Left lung (tissue), 10 donors: ENCODE results near the gene MYOZ2. TPM values are rescaled to one million over a fixed set of nuclear protein-coding genes. Genes with fewer than 3 reads are reported as not detected.

Experiments
- ATAC-seq: fragments of 200-7000 bp; cut with Tn5 transposase; one replicate; pipeline ENCODE4 v1.9.1; 2020; ENCODE audit warnings: moderate library complexity
- DNase-seq, 4 donors: peaks; one replicate each; pipeline ENCODE4 v3.0.0-alpha.2; 2013 to 2020
- H3K27ac ChIP-seq, 2 donors: fragments of 200-600 bp; sonication (generic) in 1 of 2; one replicate each; pipeline versions ENCODE4 v1.5.0 to v1.8.0; 2020 to 2021
- H3K27me3 ChIP-seq, 2 donors: fragments of 200-600 bp; sonication (generic) in 1 of 2; one replicate each; pipeline versions ENCODE4 v1.5.0 to v1.8.0; 2020 to 2021
- H3K36me3 ChIP-seq, 2 donors: fragments of 200-600 bp; sonication (generic) in 1 of 2; one replicate each; pipeline versions ENCODE4 v1.5.0 to v1.8.0; 2020 to 2021
- H3K4me1 ChIP-seq, 2 donors: fragments of 200-600 bp; one replicate each; pipeline ENCODE4 v1.8.0; 2021
- H3K4me3 ChIP-seq, 2 donors: fragments of 200-600 bp; sonication (generic) in 1 of 2; one replicate each; pipeline versions ENCODE4 v1.5.0 to v1.8.0; 2020 to 2021; ENCODE audit warnings: mild to moderate bottlenecking in 1 of 2
- H3K9me3 ChIP-seq, 2 donors: fragments of 200-600 bp; sonication (generic) in 1 of 2; one replicate each; pipeline versions ENCODE4 v1.5.0 to v1.8.0; 2020 to 2021
- intact Hi-C, 2 donors: fragments of 100-400 bp; cut with DNase I; formaldehyde crosslinking; loops; one replicate each; pipeline versions ENCODE4 v1.11.2 to v1.14.2; 2022
- polyA plus RNA-seq, 6 donors: library from polyadenylated mRNA; unstranded; fragments of 120-200 nt; gene quantifications; one replicate each; pipeline ENCODE4 v1.2.1, GENCODE V29; 2013; ENCODE audit not compliant: insufficient read length in 6 of 6
- total RNA-seq, 2 donors: library from RNA; stranded (reverse); fragmentation: NEBNext Ultra II Directional; extraction: Animal tissue kit (Norgen Biotek cat#: 25700); gene quantifications; one replicate each; pipeline ENCODE4 v1.2.1, GENCODE V29; 2021
- TF ChIP-seq, protein P1 (sequence below), 2 donors: fragments of 200-600 bp; sonication (generic) in 1 of 2; IDR thresholded peaks; one replicate each; pipeline versions ENCODE4 v1.5.0 to v1.8.0; 2021; ENCODE audit warnings: antibody characterized with exemption in 2 of 2
- donor health status: DM: no; HTN: yes; CAD: no.
- donor health status: DM: no; HTN: no; CAD: no.

Gene MYOZ2
- total and polyA plus RNA-seq, 8 donors: 0.06 to 0.39 (median 0.12) TPM; not detected in 2

DNA sequence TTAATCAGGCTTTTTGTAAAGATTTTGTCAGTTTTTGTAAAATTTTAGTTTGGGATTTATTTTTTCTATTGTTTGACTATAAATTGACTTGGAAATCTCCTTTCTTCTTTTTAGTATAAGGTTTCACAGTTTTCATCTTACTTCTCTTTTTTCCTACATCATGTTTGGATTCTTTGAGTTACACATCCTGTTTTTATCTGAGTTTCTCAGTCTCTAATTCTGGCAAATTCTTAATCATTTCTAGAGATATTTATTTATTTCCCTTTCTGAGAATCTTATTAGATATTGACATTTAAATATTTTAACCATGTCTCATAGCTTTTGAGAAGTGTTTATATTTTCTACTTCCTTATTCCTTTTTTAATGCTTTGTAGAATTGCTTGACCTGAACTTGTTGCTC lies 97.6 kb downstream of the MYOZ2 start:
- Histone ChIP-seq H3K9me3 (no peaks in the 10 kb centered on the region), H3K4me3 (no peak overlapping the region), H3K4me1 (peaks cover 0 to 14% of the 10 kb centered on the region in 2 donors), H3K27ac (peak overlapping the region in 1 of 2 donors; percentile 2), H3K27me3 (no peaks in the 10 kb centered on the region), H3K36me3 (peaks cover 0 to 3% of the 10 kb centered on the region in 2 donors)
- TF ChIP-seq, protein P1, sequence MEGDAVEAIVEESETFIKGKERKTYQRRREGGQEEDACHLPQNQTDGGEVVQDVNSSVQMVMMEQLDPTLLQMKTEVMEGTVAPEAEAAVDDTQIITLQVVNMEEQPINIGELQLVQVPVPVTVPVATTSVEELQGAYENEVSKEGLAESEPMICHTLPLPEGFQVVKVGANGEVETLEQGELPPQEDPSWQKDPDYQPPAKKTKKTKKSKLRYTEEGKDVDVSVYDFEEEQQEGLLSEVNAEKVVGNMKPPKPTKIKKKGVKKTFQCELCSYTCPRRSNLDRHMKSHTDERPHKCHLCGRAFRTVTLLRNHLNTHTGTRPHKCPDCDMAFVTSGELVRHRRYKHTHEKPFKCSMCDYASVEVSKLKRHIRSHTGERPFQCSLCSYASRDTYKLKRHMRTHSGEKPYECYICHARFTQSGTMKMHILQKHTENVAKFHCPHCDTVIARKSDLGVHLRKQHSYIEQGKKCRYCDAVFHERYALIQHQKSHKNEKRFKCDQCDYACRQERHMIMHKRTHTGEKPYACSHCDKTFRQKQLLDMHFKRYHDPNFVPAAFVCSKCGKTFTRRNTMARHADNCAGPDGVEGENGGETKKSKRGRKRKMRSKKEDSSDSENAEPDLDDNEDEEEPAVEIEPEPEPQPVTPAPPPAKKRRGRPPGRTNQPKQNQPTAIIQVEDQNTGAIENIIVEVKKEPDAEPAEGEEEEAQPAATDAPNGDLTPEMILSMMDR (IDR thresholded peaks at IDR 0.05): no peak
- ATAC-seq (no peak), DNase-seq (no peak)
- intact Hi-C loops: no loop called here

DNA sequence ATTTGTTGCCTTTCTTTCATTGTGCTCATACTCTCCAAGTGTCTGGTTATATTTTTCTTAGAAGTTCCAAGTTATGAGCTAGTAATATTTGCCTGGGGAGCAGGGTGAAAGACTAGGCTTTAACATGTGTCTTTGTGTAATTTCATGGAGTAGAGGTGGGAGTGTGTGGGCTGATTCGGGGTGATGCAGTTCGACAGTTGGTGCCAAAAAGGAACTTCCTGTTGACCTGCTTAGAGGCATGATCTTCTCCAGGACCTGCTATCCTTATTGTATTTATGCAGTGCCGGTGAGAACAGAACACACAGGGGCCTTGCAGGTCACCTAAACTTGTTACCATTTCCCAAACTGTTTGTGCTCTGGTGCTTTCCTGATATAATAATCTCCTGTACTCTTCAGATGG lies 98.1 kb downstream of the MYOZ2 start:
- H3K27me3 ChIP-seq: no peaks in the 10 kb centered on the region
- TF ChIP-seq, protein P1 (IDR thresholded peaks at IDR 0.05): no peak
- ATAC-seq (no peak), DNase-seq (no peak)
- intact Hi-C loops: no loop called here
- H3K4me1 ChIP-seq: peaks cover 0 to 12% of the 10 kb centered on the region in 2 donors
- H3K9me3 ChIP-seq: no peaks in the 10 kb centered on the region
- H3K27ac ChIP-seq: peak overlapping the region in 1 of 2 donors; percentile 2
- no peak overlapping the region for H3K4me3 ChIP-seq
- H3K36me3 ChIP-seq: peaks cover 0 to 3% of the 10 kb centered on the region in 2 donors

DNA sequence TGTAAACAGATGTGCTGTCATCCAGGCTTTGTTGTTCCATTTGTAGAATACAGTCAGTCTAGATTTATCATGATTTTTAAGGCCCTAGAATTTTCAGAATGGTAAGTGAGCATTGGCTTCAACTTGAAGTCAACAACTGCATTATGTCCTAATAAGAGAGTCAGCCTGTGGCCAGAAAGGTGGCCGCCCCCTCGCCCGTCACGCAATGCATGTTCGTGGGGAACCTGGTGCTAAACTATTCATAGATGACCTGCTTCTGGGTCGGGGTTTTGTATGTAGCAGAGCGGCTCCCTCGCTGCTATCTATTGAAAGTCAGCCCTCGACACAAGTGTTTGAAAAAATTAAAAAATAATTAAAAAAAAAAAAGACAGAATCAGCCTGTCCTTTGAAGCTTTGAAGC lies 101.6 kb downstream of the MYOZ2 start:
- intact Hi-C loops: no loop called here
- peak in 1 of 4 donors; percentile 62 for DNase-seq

More for the DNA sequence above, 101.6 kb downstream of the MYOZ2 start:
- TF ChIP-seq, protein P1 (IDR thresholded peaks at IDR 0.05): no peak
- H3K27me3 ChIP-seq: no peaks in the 10 kb centered on the region
- H3K4me1 ChIP-seq: peaks cover 0 to 12% of the 10 kb centered on the region in 2 donors
- H3K4me3 ChIP-seq: no peak overlapping the region
- no peak overlapping the region for H3K27ac ChIP-seq
- ATAC-seq: no peak
- H3K9me3 ChIP-seq: no peaks in the 10 kb centered on the region
- peaks cover 0 to 3% of the 10 kb centered on the region in 2 donors for H3K36me3 ChIP-seq

Other genes with a start within 250 kb of the MYOZ2 start
- gene SYNPO2, start 247.0 kb upstream of the MYOZ2 start, total RNA-seq: 10 to 100 TPM; 14.4 to 30.7 TPM
- 1 to 10 TPM; 2.8 to 5.1 (median 4.3) TPM for gene SYNPO2, start 247.0 kb upstream of the MYOZ2 start, polyA plus RNA-seq
- gene USP53, start 76.9 kb downstream of the MYOZ2 start, total RNA-seq: 10 to 100 TPM; 25.4 to 30.0 TPM
- gene USP53, start 76.9 kb downstream of the MYOZ2 start, polyA plus RNA-seq: 10 to 100 TPM; 25.9 to 51.5 (median 32.0) TPM
- gene FABP2, start 186.3 kb downstream of the MYOZ2 start, total RNA-seq: not detected
- gene FABP2, start 186.3 kb downstream of the MYOZ2 start, polyA plus RNA-seq: under 1 TPM in 1 of 6 donors, not detected in 5; 0.06 TPM